HepG2 (cell line): Measurements from ENCODE around the gene GBGT1. TPM values are rescaled to one million over a fixed set of nuclear protein-coding genes. Genes with fewer than 3 reads are reported as not detected.

Experiments
- ATF7 ChIP-seq, 2 experiments: fragments of 450-650 bp in 1 of 2; sonication (generic) in 1 of 2; formaldehyde crosslinking in 1 of 2; IDR thresholded peaks; 2 replicates each; pipeline versions ENCODE4 v1.4.0 to v1.6.1; 2016 to 2020; ENCODE audit warnings: antibody characterized with exemption in 1 of 2, mild to moderate bottlenecking in 1 of 2, missing genetic modification reagents in 1 of 2
- BRCA1 ChIP-seq: sonication (generic); formaldehyde crosslinking; IDR thresholded peaks from 2 replicates; pipeline ENCODE4 v1.4.0; 2020; ENCODE audit warnings: missing genetic modification reagents
- EP300 ChIP-seq, 3 experiments: sonication (generic) in 1 of 3; formaldehyde crosslinking in 1 of 3; IDR thresholded peaks; 2 replicates each; pipeline versions ENCODE4 v1.5.1 to v1.6.1; 2011 to 2020; ENCODE audit warnings: low read depth in 2 of 3, low read length in 2 of 3, borderline replicate concordance in 1 of 3, improper control_type of control experiment in 1 of 3, mild to moderate bottlenecking in 1 of 3, missing genetic modification reagents in 1 of 3, moderate library complexity in 1 of 3
- ESRRA ChIP-seq: sonication (generic); formaldehyde crosslinking; IDR thresholded peaks from 2 replicates; pipeline ENCODE4 v1.5.1; 2020; ENCODE audit warnings: mild to moderate bottlenecking, low read depth, missing genetic modification reagents
- ETV6 ChIP-seq: sonication (generic); formaldehyde crosslinking; conservative IDR thresholded peaks from 2 replicates; pipeline ENCODE4 v1.4.0; 2020; ENCODE audit warnings: missing genetic modification reagents
- IRX3 ChIP-seq: sonication (generic); formaldehyde crosslinking; IDR thresholded peaks from 2 replicates; pipeline ENCODE4 v1.8.1; 2023; ENCODE audit warnings: mild to moderate bottlenecking, low read depth, missing genetic modification reagents, borderline replicate concordance
- MATR3 ChIP-seq: sonication (generic); formaldehyde crosslinking; IDR thresholded peaks from 2 replicates; pipeline ENCODE4 v1.4.0; 2020; ENCODE audit warnings: missing genetic modification reagents
- MED1 ChIP-seq: sonication (generic); formaldehyde crosslinking; IDR thresholded peaks from 2 replicates; pipeline ENCODE4 v1.4.0; 2020; ENCODE audit warnings: missing genetic modification reagents
- NRL ChIP-seq: sonication (generic); formaldehyde crosslinking; IDR thresholded peaks from 2 replicates; pipeline ENCODE4 v1.5.0; 2020; ENCODE audit warnings: missing genetic modification reagents, mild to moderate bottlenecking, moderate library complexity, borderline replicate concordance
- REXO4 ChIP-seq: sonication (generic); formaldehyde crosslinking; IDR thresholded peaks from 2 replicates; pipeline ENCODE4 v1.8.0; 2022; ENCODE audit warnings: missing genetic modification reagents, mild to moderate bottlenecking, borderline replicate concordance
- ZBTB1 ChIP-seq: sonication (generic); formaldehyde crosslinking; IDR thresholded peaks from 2 replicates; pipeline ENCODE4 v1.4.0; 2020; ENCODE audit warnings: missing genetic modification reagents, borderline replicate concordance
- ZFP41 ChIP-seq: sonication (generic); formaldehyde crosslinking; IDR thresholded peaks from 2 replicates; pipeline ENCODE4 v1.4.0; 2020; ENCODE audit warnings: mild to moderate bottlenecking, missing genetic modification reagents, borderline replicate concordance
- ZNF10 ChIP-seq: sonication (generic); formaldehyde crosslinking; IDR thresholded peaks from 2 replicates; pipeline ENCODE4 v1.4.0; 2020; ENCODE audit warnings: mild to moderate bottlenecking, low read depth, missing genetic modification reagents, borderline replicate concordance
- ZNF232 ChIP-seq: sonication (generic); formaldehyde crosslinking; IDR thresholded peaks from 2 replicates; pipeline ENCODE4 v1.4.0; 2020; ENCODE audit warnings: missing genetic modification reagents, borderline replicate concordance
- ZNF510 ChIP-seq: sonication (generic); formaldehyde crosslinking; IDR thresholded peaks from 2 replicates; pipeline ENCODE4 v1.4.0; 2020; ENCODE audit warnings: low read depth, mild to moderate bottlenecking, missing genetic modification reagents
- ZNF543 ChIP-seq: sonication (generic); formaldehyde crosslinking; IDR thresholded peaks from 2 replicates; pipeline ENCODE4 v1.4.0; 2020; ENCODE audit warnings: mild to moderate bottlenecking, missing genetic modification reagents
- ZNF776 ChIP-seq: sonication (generic); formaldehyde crosslinking; IDR thresholded peaks from 2 replicates; pipeline ENCODE4 v1.4.0; 2020; ENCODE audit warnings: mild to moderate bottlenecking, missing genetic modification reagents
- ZNF878 ChIP-seq: sonication (generic); formaldehyde crosslinking; IDR thresholded peaks from 2 replicates; pipeline ENCODE4 v1.8.1; 2023; ENCODE audit warnings: mild to moderate bottlenecking, missing genetic modification reagents, moderate library complexity
- ZSCAN20 ChIP-seq: sonication (generic); formaldehyde crosslinking; IDR thresholded peaks from 2 replicates; pipeline ENCODE4 v1.4.0; 2020; ENCODE audit warnings: missing genetic modification reagents, mild to moderate bottlenecking, borderline replicate concordance
- polyA plus RNA-seq, 8 experiments: library from polyadenylated mRNA; depleted of rRNA in 3 of 8; stranded (reverse) in 7 of 8; unstranded in 1 of 8; fragments of >200 nt; fragmentation: Illumina TruSeq in 4 of 8; extraction: Trizol in 4 of 8; gene quantifications; 2 replicates each; pipeline versions ENCODE4 v1.2.1 to v1.2.3, GENCODE V29; 2011 to 2016; ENCODE audit warnings: low read depth in 4 of 8, missing spikeins in 1 of 8, mixed read lengths in 1 of 8; ENCODE audit not compliant: insufficient read depth in 1 of 8
- total RNA-seq, 5 experiments: library from RNA; depleted of rRNA; stranded (reverse); fragments of >200 nt; fragmentation: Illumina TruSeq; extraction: Trizol; gene quantifications; 2 replicates each; pipeline ENCODE4 v1.2.3, GENCODE V29; 2016; ENCODE audit warnings: low read depth in 1 of 5
- TF ChIP-seq, protein P1 (sequence below): sonication (generic); formaldehyde crosslinking; IDR thresholded peaks from 2 replicates; pipeline ENCODE4 v1.4.0; 2020; ENCODE audit warnings: missing genetic modification reagents
- TF ChIP-seq, protein P2 (sequence below): sonication (generic); formaldehyde crosslinking; IDR thresholded peaks from 2 replicates; pipeline ENCODE4 v1.5.1; 2020; ENCODE audit warnings: mild to moderate bottlenecking, missing genetic modification reagents, moderate library complexity

GBGT1 gene
- total and polyA plus RNA-seq, 2 of the 13 experiments (the other 11 are each of a cell fraction or from before 2014, with no cell fraction given), result not detected

DNA sequence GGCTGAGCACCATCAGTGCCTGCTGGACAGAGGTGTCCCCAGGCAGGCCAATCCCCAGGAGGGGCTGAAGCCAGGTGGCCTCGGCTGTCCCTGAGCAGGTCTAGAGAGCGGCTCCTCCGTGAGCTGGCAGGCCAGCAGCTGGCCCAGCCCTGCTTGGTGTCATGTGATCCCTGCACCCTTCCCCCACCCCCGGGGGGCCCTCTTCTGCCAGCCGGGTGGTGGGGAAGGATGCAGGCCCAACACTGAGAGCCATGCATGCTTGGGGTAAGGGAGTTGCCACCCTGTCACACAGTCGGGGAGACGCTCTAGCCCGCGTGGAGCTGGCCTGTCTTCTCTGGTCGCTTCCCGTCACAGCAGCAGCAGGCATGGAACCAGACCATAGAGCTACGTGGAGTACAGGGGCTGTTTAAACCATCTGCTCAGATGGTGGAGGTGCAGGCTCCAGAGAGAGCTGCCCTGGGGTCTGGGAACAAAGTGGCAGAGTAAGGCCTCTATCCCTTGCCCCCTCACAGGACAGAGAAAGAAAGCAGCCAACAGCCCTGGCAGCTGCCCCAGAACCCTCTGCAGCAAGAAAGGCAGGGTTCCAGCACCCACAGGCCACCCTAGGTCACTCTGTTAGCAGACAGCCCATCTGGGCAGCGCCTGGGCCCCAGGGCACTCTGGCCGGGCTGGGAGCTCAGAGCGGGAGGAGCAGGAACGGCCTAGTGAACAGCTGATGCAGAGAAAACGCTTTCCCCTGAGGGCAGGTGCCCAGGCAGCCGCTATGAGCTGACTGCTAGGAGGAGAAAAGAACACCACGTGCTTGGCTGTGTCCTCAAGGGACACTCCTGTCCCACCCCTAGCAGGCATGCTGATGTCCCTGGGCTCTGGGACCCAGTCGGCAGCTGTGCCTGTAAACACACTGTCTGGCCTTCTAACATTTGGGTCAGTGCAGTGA lies 49.5 kb downstream of the GBGT1 start (continued):
- TF ChIP-seq ATF7 (IDR thresholded peaks at IDR 0.05), result no peak
- TF ChIP-seq ATF7 (CRISPR knock-in tag; IDR thresholded peaks at IDR 0.05), result no peak
- no peak for TF ChIP-seq BRCA1 (CRISPR knock-in tag)
- TF ChIP-seq ZFP41, result no peak
- no peak for TF ChIP-seq ZNF776 (CRISPR knock-in tag)
- no peak for TF ChIP-seq ZBTB1 (CRISPR knock-in tag)
- TF ChIP-seq IRX3 (CRISPR knock-in tag), result no peak
- no peak for TF ChIP-seq MED1 (CRISPR knock-in tag)
- no peak for TF ChIP-seq ZSCAN20 (CRISPR knock-in tag)
- TF ChIP-seq MATR3, result no peak
- TF ChIP-seq ZNF510 (CRISPR knock-in tag), result no peak
- TF ChIP-seq, protein P1, sequence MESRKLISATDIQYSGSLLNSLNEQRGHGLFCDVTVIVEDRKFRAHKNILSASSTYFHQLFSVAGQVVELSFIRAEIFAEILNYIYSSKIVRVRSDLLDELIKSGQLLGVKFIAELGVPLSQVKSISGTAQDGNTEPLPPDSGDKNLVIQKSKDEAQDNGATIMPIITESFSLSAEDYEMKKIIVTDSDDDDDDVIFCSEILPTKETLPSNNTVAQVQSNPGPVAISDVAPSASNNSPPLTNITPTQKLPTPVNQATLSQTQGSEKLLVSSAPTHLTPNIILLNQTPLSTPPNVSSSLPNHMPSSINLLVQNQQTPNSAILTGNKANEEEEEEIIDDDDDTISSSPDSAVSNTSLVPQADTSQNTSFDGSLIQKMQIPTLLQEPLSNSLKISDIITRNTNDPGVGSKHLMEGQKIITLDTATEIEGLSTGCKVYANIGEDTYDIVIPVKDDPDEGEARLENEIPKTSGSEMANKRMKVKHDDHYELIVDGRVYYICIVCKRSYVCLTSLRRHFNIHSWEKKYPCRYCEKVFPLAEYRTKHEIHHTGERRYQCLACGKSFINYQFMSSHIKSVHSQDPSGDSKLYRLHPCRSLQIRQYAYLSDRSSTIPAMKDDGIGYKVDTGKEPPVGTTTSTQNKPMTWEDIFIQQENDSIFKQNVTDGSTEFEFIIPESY (CRISPR knock-in tag), result peak; percentile 47; the same call in 1 of the 2 replicates
- TF ChIP-seq ZNF878 (CRISPR knock-in tag), result no peak
- no peak for TF ChIP-seq ZNF232
- no peak for TF ChIP-seq EP300 (IDR thresholded peaks at IDR 0.05; ENCODE audit: low read depth in 2 of 2, low read length in 2 of 2)
- TF ChIP-seq EP300 (CRISPR knock-in tag; IDR thresholded peaks at IDR 0.05; ENCODE audit: borderline replicate concordance), result no peak
- no peak for TF ChIP-seq NRL (CRISPR knock-in tag)
- no peak for TF ChIP-seq ZNF543
- no peak for TF ChIP-seq ESRRA (CRISPR knock-in tag)
- TF ChIP-seq ETV6 (CRISPR knock-in tag), result no peak
- TF ChIP-seq, protein P2, sequence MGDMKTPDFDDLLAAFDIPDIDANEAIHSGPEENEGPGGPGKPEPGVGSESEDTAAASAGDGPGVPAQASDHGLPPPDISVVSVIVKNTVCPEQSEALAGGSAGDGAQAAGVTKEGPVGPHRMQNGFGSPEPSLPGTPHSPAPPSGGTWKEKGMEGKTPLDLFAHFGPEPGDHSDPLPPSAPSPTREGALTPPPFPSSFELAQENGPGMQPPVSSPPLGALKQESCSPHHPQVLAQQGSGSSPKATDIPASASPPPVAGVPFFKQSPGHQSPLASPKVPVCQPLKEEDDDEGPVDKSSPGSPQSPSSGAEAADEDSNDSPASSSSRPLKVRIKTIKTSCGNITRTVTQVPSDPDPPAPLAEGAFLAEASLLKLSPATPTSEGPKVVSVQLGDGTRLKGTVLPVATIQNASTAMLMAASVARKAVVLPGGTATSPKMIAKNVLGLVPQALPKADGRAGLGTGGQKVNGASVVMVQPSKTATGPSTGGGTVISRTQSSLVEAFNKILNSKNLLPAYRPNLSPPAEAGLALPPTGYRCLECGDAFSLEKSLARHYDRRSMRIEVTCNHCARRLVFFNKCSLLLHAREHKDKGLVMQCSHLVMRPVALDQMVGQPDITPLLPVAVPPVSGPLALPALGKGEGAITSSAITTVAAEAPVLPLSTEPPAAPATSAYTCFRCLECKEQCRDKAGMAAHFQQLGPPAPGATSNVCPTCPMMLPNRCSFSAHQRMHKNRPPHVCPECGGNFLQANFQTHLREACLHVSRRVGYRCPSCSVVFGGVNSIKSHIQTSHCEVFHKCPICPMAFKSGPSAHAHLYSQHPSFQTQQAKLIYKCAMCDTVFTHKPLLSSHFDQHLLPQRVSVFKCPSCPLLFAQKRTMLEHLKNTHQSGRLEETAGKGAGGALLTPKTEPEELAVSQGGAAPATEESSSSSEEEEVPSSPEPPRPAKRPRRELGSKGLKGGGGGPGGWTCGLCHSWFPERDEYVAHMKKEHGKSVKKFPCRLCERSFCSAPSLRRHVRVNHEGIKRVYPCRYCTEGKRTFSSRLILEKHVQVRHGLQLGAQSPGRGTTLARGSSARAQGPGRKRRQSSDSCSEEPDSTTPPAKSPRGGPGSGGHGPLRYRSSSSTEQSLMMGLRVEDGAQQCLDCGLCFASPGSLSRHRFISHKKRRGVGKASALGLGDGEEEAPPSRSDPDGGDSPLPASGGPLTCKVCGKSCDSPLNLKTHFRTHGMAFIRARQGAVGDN, result peak; percentile 8; the same call in 1 of the 2 replicates
- no peak for TF ChIP-seq REXO4
- no peak for TF ChIP-seq ZNF10 (CRISPR knock-in tag)
